Esophagus squamous epithelium (tissue), 5 donors: ENCODE data around the gene RPGRIP1L. TPM values are rescaled to one million over a fixed set of nuclear protein-coding genes. Genes with fewer than 3 reads are reported as not detected.

Experiments used
- DNase-seq: peaks from one replicate; lab custom pipeline; 2025; lab: John Stamatoyannopoulos, UW
- H3K27ac ChIP-seq, 4 donors: fragments of 200-600 bp; sonication (generic); one replicate each; pipeline ENCODE4 v1.5.1; 2016 to 2019; ENCODE audit warnings: mild to moderate bottlenecking in 1 of 4
- H3K27me3 ChIP-seq, 4 donors: fragments of 200-600 bp; sonication (generic); 1 replicate in 3 of 4; 2 replicates in 1 of 4; pipeline versions ENCODE4 v1.5.1 to v1.6.0; 2017 to 2021; ENCODE audit warnings: antibody characterized with exemption in 1 of 4
- H3K36me3 ChIP-seq, 3 donors: fragments of 200-600 bp; sonication (generic); one replicate each; pipeline ENCODE4 v1.5.1; 2016 to 2019
- H3K4me1 ChIP-seq, 3 donors: fragments of 200-600 bp; sonication (generic); one replicate each; pipeline ENCODE4 v1.5.1; 2017 to 2019
- H3K4me3 ChIP-seq, 4 donors: fragments of 200-600 bp; sonication (generic); 1 replicate in 3 of 4; 2 replicates in 1 of 4; pipeline ENCODE4 v1.5.1; 2016 to 2019; ENCODE audit warnings: mild to moderate bottlenecking in 2 of 4, moderate library complexity in 1 of 4
- H3K9me3 ChIP-seq, 3 donors: fragments of 200-600 bp; sonication (generic); one replicate each; pipeline ENCODE4 v1.5.1; 2016 to 2019
- CTCF ChIP-seq, 6 experiments: fragments of 450-650 bp in 4 of 6; fragments of 200-600 bp in 2 of 6; sonication (generic) in 2 of 6; IDR thresholded peaks; one replicate each; pipeline ENCODE4 v1.5.1; 2016 to 2019; ENCODE audit warnings: antibody characterized with exemption in 6 of 6, mild to moderate bottlenecking in 4 of 6, moderate library complexity in 4 of 6
- POLR2A ChIP-seq, 4 donors: fragments of 450-650 bp; IDR thresholded peaks; one replicate each; pipeline ENCODE4 v1.6.1; 2017; ENCODE audit warnings: antibody characterized with exemption in 4 of 4, mild to moderate bottlenecking in 4 of 4, moderate library complexity in 3 of 4
- WGBS, 2 donors: methylation state at CpG; one replicate each; pipeline ENCODE4 v1.1.5; 2018; 5-methylcytosine and 5-hydroxymethylcytosine counted together
- intact Hi-C: fragments of 100-400 bp; cut with DNase I; formaldehyde crosslinking; loops from one replicate; pipeline ENCODE4 v1.15.0; 2022
- total RNA-seq, 4 donors: library from RNA; depleted of rRNA; stranded (reverse); fragments of >200 nt; gene quantifications; one replicate each; pipeline ENCODE4 v1.1.0, GENCODE V29; 2016
- donor health status: DM: yes; HTN: yes; CAD: no.

Gene RPGRIP1L
- total RNA-seq, 4 donors from 2014 or later, result 1.2 to 3.9 (median 3.7) TPM

GRCh38 chr16:53666786-53667415, 36.8 kb downstream of the RPGRIP1L start:
- no peaks in the 10 kb centered on the region for H3K9me3 ChIP-seq
- no peak for DNase-seq
- no peaks in the 10 kb centered on the region for H3K4me1 ChIP-seq
- H3K36me3 ChIP-seq, result no peaks in the 10 kb centered on the region
- intact Hi-C loops, result no loop called here
- H3K27ac ChIP-seq, result no peak overlapping the region
- no peak overlapping the region for H3K4me3 ChIP-seq
- no peak for TF ChIP-seq CTCF (IDR thresholded peaks at IDR 0.05)
- TF ChIP-seq POLR2A (IDR thresholded peaks at IDR 0.05), result no peak
- no peaks in the 10 kb centered on the region for H3K27me3 ChIP-seq
- WGBS, 2 donors, result 89 to 93% methylated on average over 3 of the region's 3 CpGs

GRCh38 chr16:53664724-53665345, 38.8 kb downstream of the RPGRIP1L start:
- Histone ChIP-seq H3K4me1 (no peaks in the 10 kb centered on the region), H3K27me3 (no peaks in the 10 kb centered on the region), H3K27ac (no peak overlapping the region), H3K36me3 (no peaks in the 10 kb centered on the region), H3K4me3 (no peak overlapping the region), H3K9me3 (no peaks in the 10 kb centered on the region)
- 51 to 61% methylated on average over 7 of the region's 7 CpGs for WGBS, 2 donors
- intact Hi-C loops, result no loop called here
- no peak for TF ChIP-seq POLR2A (IDR thresholded peaks at IDR 0.05)
- TF ChIP-seq CTCF (IDR thresholded peaks at IDR 0.05), result no peak
- no peak for DNase-seq

- TF ChIP-seq CTCF (IDR thresholded peaks at IDR 0.05), result no peak
- TF ChIP-seq POLR2A (IDR thresholded peaks at IDR 0.05), result no peak
- no peak for DNase-seq
- no peak overlapping the region for H3K27ac ChIP-seq
- H3K36me3 ChIP-seq, result no peaks in the 10 kb centered on the region
- no peak overlapping the region for H3K4me3 ChIP-seq
- H3K27me3 ChIP-seq, result no peaks in the 10 kb centered on the region
- no peaks in the 10 kb centered on the region for H3K9me3 ChIP-seq
- intact Hi-C loops, result no loop called here
- 94 to 96% methylated on average over 1 of the region's 1 CpG for WGBS, 2 donors
- no peaks in the 10 kb centered on the region for H3K4me1 ChIP-seq
These were observed 41.6 kb downstream of the RPGRIP1L start for GRCh38 chr16:53662072-53662471.

GRCh38 chr16:53654946-53655345, 48.7 kb downstream of the RPGRIP1L start:
- intact Hi-C loops, result no loop called here
- Histone ChIP-seq H3K9me3 (no peaks in the 10 kb centered on the region), H3K27ac (no peak overlapping the region), H3K4me3 (no peak overlapping the region), H3K27me3 (no peaks in the 10 kb centered on the region), H3K4me1 (no peaks in the 10 kb centered on the region), H3K36me3 (peaks cover 0 to 8% (median 0%) of the 10 kb centered on the region in 3 donors)
- no peak for DNase-seq
- TF ChIP-seq CTCF (IDR thresholded peaks at IDR 0.05) (no peak), POLR2A (IDR thresholded peaks at IDR 0.05) (no peak)
- 95 to 96% methylated on average over 2 of the region's 2 CpGs for WGBS, 2 donors

- H3K36me3 ChIP-seq, result peaks cover 0 to 8% (median 0%) of the 10 kb centered on the region in 3 donors
- H3K4me1 ChIP-seq, result no peaks in the 10 kb centered on the region
- TF ChIP-seq POLR2A (IDR thresholded peaks at IDR 0.05) (no peak), CTCF (IDR thresholded peaks at IDR 0.05) (no peak)
- intact Hi-C loops, result no loop called here
- H3K9me3 ChIP-seq, result no peaks in the 10 kb centered on the region
- WGBS, 2 donors, result 100% methylated on average over 2 of the region's 2 CpGs
- DNase-seq, result no peak
- H3K4me3 ChIP-seq, result no peak overlapping the region
- no peak overlapping the region for H3K27ac ChIP-seq
- H3K27me3 ChIP-seq, result no peaks in the 10 kb centered on the region
These were observed 52.3 kb downstream of the RPGRIP1L start for GRCh38 chr16:53651357-53651756.
